HepG2 (cell line): Measurements from ENCODE around the gene CTF1. TPM values are rescaled to one million over a fixed set of nuclear protein-coding genes. Genes with fewer than 3 reads are reported as not detected.

Experiments
- CHCHD3 ChIP-seq: sonication (generic); formaldehyde crosslinking; IDR thresholded peaks from 2 replicates; pipeline ENCODE4 v1.8.0; 2022; ENCODE audit warnings: mild to moderate bottlenecking, missing genetic modification reagents, moderate library complexity
- FOXM1 ChIP-seq: sonication (generic); formaldehyde crosslinking; IDR thresholded peaks from 2 replicates; pipeline ENCODE4 v1.5.0; 2020; ENCODE audit warnings: missing genetic modification reagents
- KDM1A ChIP-seq: IDR thresholded peaks from 2 replicates; pipeline ENCODE4 v1.6.1; 2016; ENCODE audit warnings: missing compliant biosample characterization
- KDM3A ChIP-seq: IDR thresholded peaks from 2 replicates; pipeline ENCODE4 v1.6.1; 2018; ENCODE audit warnings: low read depth, missing compliant biosample characterization
- MIER2 ChIP-seq: IDR thresholded peaks from 2 replicates; pipeline ENCODE4 v1.6.1; 2016; ENCODE audit warnings: missing biosample characterization, missing genetic modification reagents
- NR2F1 ChIP-seq, 2 experiments: fragments of 450-650 bp in 1 of 2; formaldehyde crosslinking in 1 of 2; IDR thresholded peaks; 2 replicates each; pipeline versions ENCODE4 v1.5.0 to v1.6.1; 2016 to 2020; ENCODE audit warnings: mild to moderate bottlenecking in 1 of 2, missing compliant biosample characterization in 1 of 2, missing genetic modification reagents in 1 of 2, moderate library complexity in 1 of 2
- PHF21A ChIP-seq: sonication (generic); formaldehyde crosslinking; IDR thresholded peaks from 2 replicates; pipeline ENCODE4 v1.5.0; 2020; ENCODE audit warnings: mild to moderate bottlenecking, missing genetic modification reagents
- POLR2AphosphoS2 ChIP-seq: IDR thresholded peaks from 2 replicates; pipeline ENCODE4 v1.6.1; 2011; ENCODE audit warnings: low read depth, low read length, improper control_type of control experiment
- RBFOX2 ChIP-seq: fragments of 200-400 bp; formaldehyde crosslinking; IDR thresholded peaks from 2 replicates; pipeline ENCODE4 v1.6.1; 2017; ENCODE audit warnings: low read depth, mild to moderate bottlenecking, low read length
- REL ChIP-seq: sonication (generic); formaldehyde crosslinking; conservative IDR thresholded peaks from 2 replicates; pipeline ENCODE4 v1.8.0; 2022; ENCODE audit warnings: mild to moderate bottlenecking, missing genetic modification reagents, moderate library complexity
- SPEN ChIP-seq: sonication (generic); formaldehyde crosslinking; IDR thresholded peaks from 2 replicates; pipeline ENCODE4 v1.5.1; 2020; ENCODE audit warnings: low read depth, mild to moderate bottlenecking, missing genetic modification reagents
- TEAD2 ChIP-seq: sonication (generic); formaldehyde crosslinking; IDR thresholded peaks from 2 replicates; pipeline ENCODE4 v1.9.0; 2021; ENCODE audit warnings: missing genetic modification reagents
- ZNF121 ChIP-seq: sonication (generic); formaldehyde crosslinking; IDR thresholded peaks from 2 replicates; pipeline ENCODE4 v1.5.0; 2020; ENCODE audit warnings: mild to moderate bottlenecking, missing genetic modification reagents
- ZNF224 ChIP-seq: sonication (generic); formaldehyde crosslinking; IDR thresholded peaks from 2 replicates; pipeline ENCODE4 v1.5.0; 2020; ENCODE audit warnings: mild to moderate bottlenecking, missing genetic modification reagents
- ZNF225 ChIP-seq: sonication (generic); formaldehyde crosslinking; IDR thresholded peaks from 2 replicates; pipeline ENCODE4 v1.4.0; 2020; ENCODE audit warnings: mild to moderate bottlenecking, missing genetic modification reagents
- polyA plus RNA-seq, 8 experiments: library from polyadenylated mRNA; depleted of rRNA in 3 of 8; stranded (reverse) in 7 of 8; unstranded in 1 of 8; fragments of >200 nt; fragmentation: Illumina TruSeq in 4 of 8; extraction: Trizol in 4 of 8; gene quantifications; 2 replicates each; pipeline versions ENCODE4 v1.2.1 to v1.2.3, GENCODE V29; 2011 to 2016; ENCODE audit warnings: low read depth in 4 of 8, missing spikeins in 1 of 8, mixed read lengths in 1 of 8; ENCODE audit not compliant: insufficient read depth in 1 of 8
- total RNA-seq, 5 experiments: library from RNA; depleted of rRNA; stranded (reverse); fragments of >200 nt; fragmentation: Illumina TruSeq; extraction: Trizol; gene quantifications; 2 replicates each; pipeline ENCODE4 v1.2.3, GENCODE V29; 2016; ENCODE audit warnings: low read depth in 1 of 5
- TF ChIP-seq, protein P1 (sequence below): sonication (generic); formaldehyde crosslinking; IDR thresholded peaks from 2 replicates; pipeline ENCODE4 v1.5.0; 2020; ENCODE audit warnings: missing genetic modification reagents
- TF ChIP-seq, protein P2 (sequence below): sonication (generic); formaldehyde crosslinking; IDR thresholded peaks from 2 replicates; pipeline ENCODE4 v1.4.0; 2020; ENCODE audit warnings: missing genetic modification reagents
- TF ChIP-seq, protein P3 (sequence below): IDR thresholded peaks from 2 replicates; pipeline ENCODE4 v1.6.1; 2016; ENCODE audit warnings: low read depth
- TF ChIP-seq, protein P4 (sequence below): sonication (generic); formaldehyde crosslinking; IDR thresholded peaks from 2 replicates; pipeline ENCODE4 v1.4.0; 2020; ENCODE audit warnings: mild to moderate bottlenecking, low read depth, missing genetic modification reagents
- TF ChIP-seq, protein P5 (sequence below): IDR thresholded peaks from 2 replicates; pipeline ENCODE4 v1.6.1; 2016; ENCODE audit warnings: control low read depth

Gene CTF1
- total and polyA plus RNA-seq, 2 of the 13 experiments (the other 11 are each of a cell fraction or from before 2014, with no cell fraction given), result 0.13 to 1.8 TPM

DNA sequence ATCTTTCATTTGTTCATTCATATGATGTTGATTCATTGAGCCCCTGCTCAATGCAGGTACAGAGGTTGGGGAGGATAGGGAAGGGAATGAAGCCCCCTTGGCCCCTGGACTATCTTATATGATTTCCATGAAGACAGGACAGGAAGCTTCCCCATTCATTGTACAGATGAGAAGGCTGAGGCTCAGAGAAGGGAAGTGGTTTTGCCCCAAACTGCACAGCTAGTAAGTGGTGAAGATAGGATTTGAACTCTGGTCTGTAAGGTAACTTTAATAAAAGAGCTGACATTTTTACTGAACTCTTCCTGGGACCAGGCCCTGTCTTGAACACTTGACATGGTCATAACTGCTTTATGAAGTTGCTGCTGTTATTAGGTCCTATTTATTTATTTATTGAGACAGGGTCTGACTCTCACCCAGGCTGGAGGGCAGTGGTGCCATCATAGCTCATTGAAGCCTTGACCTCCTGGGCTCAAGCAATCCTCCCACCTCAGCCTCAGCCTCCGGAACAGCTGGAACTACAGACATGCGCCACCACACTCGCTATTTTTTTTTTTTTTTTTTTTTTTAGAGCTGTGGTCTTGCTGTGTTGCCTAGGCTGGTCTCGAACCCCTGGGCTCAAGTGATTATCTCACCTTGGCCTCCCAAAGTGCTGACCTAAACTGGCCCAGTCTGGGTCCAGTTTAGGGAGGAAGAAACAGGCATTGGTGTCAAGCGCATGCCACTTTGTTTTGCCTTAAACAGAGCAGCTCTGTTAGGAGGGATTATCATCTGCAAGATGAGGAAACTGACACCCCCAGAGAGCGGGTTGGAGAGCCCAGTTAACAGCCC lies 5.0 kb downstream of the CTF1 start (continued):
- TF ChIP-seq, protein P1, sequence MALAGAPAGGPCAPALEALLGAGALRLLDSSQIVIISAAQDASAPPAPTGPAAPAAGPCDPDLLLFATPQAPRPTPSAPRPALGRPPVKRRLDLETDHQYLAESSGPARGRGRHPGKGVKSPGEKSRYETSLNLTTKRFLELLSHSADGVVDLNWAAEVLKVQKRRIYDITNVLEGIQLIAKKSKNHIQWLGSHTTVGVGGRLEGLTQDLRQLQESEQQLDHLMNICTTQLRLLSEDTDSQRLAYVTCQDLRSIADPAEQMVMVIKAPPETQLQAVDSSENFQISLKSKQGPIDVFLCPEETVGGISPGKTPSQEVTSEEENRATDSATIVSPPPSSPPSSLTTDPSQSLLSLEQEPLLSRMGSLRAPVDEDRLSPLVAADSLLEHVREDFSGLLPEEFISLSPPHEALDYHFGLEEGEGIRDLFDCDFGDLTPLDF (CRISPR knock-in tag), result 0 out of 2 replicates have a peak, but pooled peaks have one; percentile 10
- TF ChIP-seq, protein P2, sequence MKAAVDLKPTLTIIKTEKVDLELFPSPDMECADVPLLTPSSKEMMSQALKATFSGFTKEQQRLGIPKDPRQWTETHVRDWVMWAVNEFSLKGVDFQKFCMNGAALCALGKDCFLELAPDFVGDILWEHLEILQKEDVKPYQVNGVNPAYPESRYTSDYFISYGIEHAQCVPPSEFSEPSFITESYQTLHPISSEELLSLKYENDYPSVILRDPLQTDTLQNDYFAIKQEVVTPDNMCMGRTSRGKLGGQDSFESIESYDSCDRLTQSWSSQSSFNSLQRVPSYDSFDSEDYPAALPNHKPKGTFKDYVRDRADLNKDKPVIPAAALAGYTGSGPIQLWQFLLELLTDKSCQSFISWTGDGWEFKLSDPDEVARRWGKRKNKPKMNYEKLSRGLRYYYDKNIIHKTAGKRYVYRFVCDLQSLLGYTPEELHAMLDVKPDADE, result no peak
- TF ChIP-seq ZNF224 (CRISPR knock-in tag) (no peak), PHF21A (CRISPR knock-in tag) (no peak), RBFOX2 (no peak), CHCHD3 (CRISPR knock-in tag) (peak; percentile 45; the same call in 1 of the 2 replicates), MIER2 (no peak), FOXM1 (CRISPR knock-in tag) (no peak), KDM1A (CRISPR knock-in tag) (no peak), POLR2AphosphoS2 (no peak), NR2F1 (CRISPR knock-in tag; IDR thresholded peaks at IDR 0.05) (no peak), KDM3A (CRISPR knock-in tag) (no peak), ZNF121 (0 out of 2 replicates have a peak, but pooled peaks have one; percentile 9), SPEN (no peak), TEAD2 (CRISPR knock-in tag) (no peak), REL (CRISPR knock-in tag) (no peak), ZNF225 (CRISPR knock-in tag) (no peak)
- TF ChIP-seq, protein P3, sequence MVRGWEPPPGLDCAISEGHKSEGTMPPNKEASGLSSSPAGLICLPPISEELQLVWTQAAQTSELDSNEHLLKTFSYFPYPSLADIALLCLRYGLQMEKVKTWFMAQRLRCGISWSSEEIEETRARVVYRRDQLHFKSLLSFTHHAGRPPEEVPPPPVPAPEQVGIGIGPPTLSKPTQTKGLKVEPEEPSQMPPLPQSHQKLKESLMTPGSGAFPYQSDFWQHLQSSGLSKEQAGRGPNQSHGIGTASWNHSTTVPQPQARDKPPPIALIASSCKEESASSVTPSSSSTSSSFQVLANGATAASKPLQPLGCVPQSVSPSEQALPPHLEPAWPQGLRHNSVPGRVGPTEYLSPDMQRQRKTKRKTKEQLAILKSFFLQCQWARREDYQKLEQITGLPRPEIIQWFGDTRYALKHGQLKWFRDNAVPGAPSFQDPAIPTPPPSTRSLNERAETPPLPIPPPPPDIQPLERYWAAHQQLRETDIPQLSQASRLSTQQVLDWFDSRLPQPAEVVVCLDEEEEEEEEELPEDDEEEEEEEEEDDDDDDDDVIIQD (CRISPR knock-in tag), result no peak
- TF ChIP-seq, protein P4, sequence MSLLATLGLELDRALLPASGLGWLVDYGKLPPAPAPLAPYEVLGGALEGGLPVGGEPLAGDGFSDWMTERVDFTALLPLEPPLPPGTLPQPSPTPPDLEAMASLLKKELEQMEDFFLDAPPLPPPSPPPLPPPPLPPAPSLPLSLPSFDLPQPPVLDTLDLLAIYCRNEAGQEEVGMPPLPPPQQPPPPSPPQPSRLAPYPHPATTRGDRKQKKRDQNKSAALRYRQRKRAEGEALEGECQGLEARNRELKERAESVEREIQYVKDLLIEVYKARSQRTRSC (CRISPR knock-in tag), result no peak
- TF ChIP-seq, protein P5, sequence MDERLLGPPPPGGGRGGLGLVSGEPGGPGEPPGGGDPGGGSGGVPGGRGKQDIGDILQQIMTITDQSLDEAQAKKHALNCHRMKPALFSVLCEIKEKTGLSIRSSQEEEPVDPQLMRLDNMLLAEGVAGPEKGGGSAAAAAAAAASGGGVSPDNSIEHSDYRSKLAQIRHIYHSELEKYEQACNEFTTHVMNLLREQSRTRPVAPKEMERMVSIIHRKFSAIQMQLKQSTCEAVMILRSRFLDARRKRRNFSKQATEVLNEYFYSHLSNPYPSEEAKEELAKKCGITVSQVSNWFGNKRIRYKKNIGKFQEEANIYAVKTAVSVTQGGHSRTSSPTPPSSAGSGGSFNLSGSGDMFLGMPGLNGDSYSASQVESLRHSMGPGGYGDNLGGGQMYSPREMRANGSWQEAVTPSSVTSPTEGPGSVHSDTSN (CRISPR knock-in tag), result no peak
